Thymus (tissue), 11 donors: ENCODE measurements around the gene ZP2. TPM values are rescaled to one million over a fixed set of nuclear protein-coding genes. Genes with fewer than 3 reads are reported as not detected.

Experiments
- DNase-seq, 9 donors: peaks; one replicate each; pipeline ENCODE4 v3.0.0-alpha.2; 2013; ENCODE audit warnings: low spot score in 9 of 9, low read depth in 6 of 9, missing footprints in 1 of 9
- H3K27ac ChIP-seq, 2 donors: one replicate each; pipeline ENCODE4 v1.5.1; 2013; ENCODE audit warnings: control low read depth in 1 of 2, low read depth in 1 of 2, low read length in 1 of 2, mild to moderate bottlenecking in 1 of 2, moderate library complexity in 1 of 2
- H3K27me3 ChIP-seq, 2 donors: one replicate each; pipeline ENCODE4 v1.5.1; 2013; ENCODE audit warnings: low read length in 1 of 2; ENCODE audit not compliant: control insufficient read depth in 2 of 2, insufficient read depth in 1 of 2
- H3K36me3 ChIP-seq, 2 donors: one replicate each; pipeline ENCODE4 v1.5.1; 2013; ENCODE audit warnings: low read length in 1 of 2, mild to moderate bottlenecking in 1 of 2, moderate library complexity in 1 of 2; ENCODE audit not compliant: control insufficient read depth in 2 of 2, insufficient read depth in 2 of 2
- H3K4me1 ChIP-seq, 2 donors: one replicate each; pipeline ENCODE4 v1.5.1; 2013; ENCODE audit warnings: low read length in 2 of 2; ENCODE audit not compliant: control insufficient read depth in 2 of 2, insufficient read depth in 2 of 2
- H3K4me3 ChIP-seq, 2 donors: one replicate each; pipeline ENCODE4 v1.5.1; 2013; ENCODE audit warnings: low read length in 2 of 2, control low read depth in 1 of 2, mild to moderate bottlenecking in 1 of 2
- H3K9me3 ChIP-seq, 2 donors: one replicate each; pipeline ENCODE4 v1.5.1; 2013; ENCODE audit warnings: low read length in 1 of 2, mild to moderate bottlenecking in 1 of 2; ENCODE audit not compliant: control insufficient read depth in 2 of 2, insufficient read depth in 1 of 2
- WGBS: extraction: QIAGEN DNeasy Blood & Tissue Kit; methylation state at CpG from one replicate; pipeline ENCODE4 v1.1.7; 2013; 5-methylcytosine and 5-hydroxymethylcytosine counted together
- polyA plus RNA-seq: library from polyadenylated mRNA; stranded (reverse); fragments of 200-250 nt; gene quantifications from one replicate; pipeline ENCODE4 v1.2.3, GENCODE V29; 2013
- total RNA-seq: library from RNA; stranded (reverse); fragments of 120-200 nt; gene quantifications from one replicate; pipeline ENCODE4 v1.2.4, GENCODE V29; 2013
- donor health status: healthy.

The ZP2 gene
- total and polyA plus RNA-seq, 2 donors: 0.05 to 0.16 TPM

GRCh38 chr16:21150375-21151001, 60.9 kb downstream of the ZP2 start, which contains the start of gene DNAH3:
DNAH3 (minus strand) TSS chr16:21150846; CDS start chr16:21150319, 527 bp downstream.
- Histone ChIP-seq H3K27me3 (no peaks in the 10 kb centered on the region), H3K4me1 (no peaks in the 10 kb centered on the region), H3K36me3 (no peaks in the 10 kb centered on the region), H3K4me3 (no peak within 1 kb of the TSS), H3K9me3 (no peaks in the 10 kb centered on the region), H3K27ac (no peak within 1 kb of the TSS)
- no peak for DNase-seq
- 10% methylated on average over 8 of the region's 8 CpGs for WGBS

Other genes with a start within 250 kb of the ZP2 start
- gene DNAH3, start 60.7 kb downstream of the ZP2 start, total RNA-seq: 0.09 TPM
- gene DNAH3, start 60.7 kb downstream of the ZP2 start, polyA plus RNA-seq: 0.30 TPM
- gene LDAF1, start 52.9 kb downstream of the ZP2 start, total RNA-seq: 9.7 TPM
- 18.8 TPM for gene LDAF1, start 52.9 kb downstream of the ZP2 start, polyA plus RNA-seq
- under 0.01 TPM for gene ANKS4B, start 22.1 kb upstream of the ZP2 start, total RNA-seq
- 0.02 TPM for gene ANKS4B, start 22.1 kb upstream of the ZP2 start, polyA plus RNA-seq
- gene CRYM, start 66.7 kb upstream of the ZP2 start, total RNA-seq: 0.33 TPM
- gene CRYM, start 66.7 kb upstream of the ZP2 start, polyA plus RNA-seq: 0.87 TPM